Activated CD8-positive, alpha-beta memory T cell treated with anti-CD3 and anti-CD28 coated beads, Interleukin-2, amount 50 U/mL, for 4 hours (primary cell): ENCODE results near the gene VKORC1L1.
A peak's percentile ranks its signal among the peaks of the same experiment; 100 is the strongest.
"Not testable (repeated sequence)": the region's sequence is repeated elsewhere in the genome, so short reads cannot be mapped to it uniquely, and the experiment has no call there.

Source experiments
- DNase-seq: peaks from one replicate; pipeline ENCODE4 v3.0.0-alpha.2; 2020

VKORC1L1 gene

DNA sequence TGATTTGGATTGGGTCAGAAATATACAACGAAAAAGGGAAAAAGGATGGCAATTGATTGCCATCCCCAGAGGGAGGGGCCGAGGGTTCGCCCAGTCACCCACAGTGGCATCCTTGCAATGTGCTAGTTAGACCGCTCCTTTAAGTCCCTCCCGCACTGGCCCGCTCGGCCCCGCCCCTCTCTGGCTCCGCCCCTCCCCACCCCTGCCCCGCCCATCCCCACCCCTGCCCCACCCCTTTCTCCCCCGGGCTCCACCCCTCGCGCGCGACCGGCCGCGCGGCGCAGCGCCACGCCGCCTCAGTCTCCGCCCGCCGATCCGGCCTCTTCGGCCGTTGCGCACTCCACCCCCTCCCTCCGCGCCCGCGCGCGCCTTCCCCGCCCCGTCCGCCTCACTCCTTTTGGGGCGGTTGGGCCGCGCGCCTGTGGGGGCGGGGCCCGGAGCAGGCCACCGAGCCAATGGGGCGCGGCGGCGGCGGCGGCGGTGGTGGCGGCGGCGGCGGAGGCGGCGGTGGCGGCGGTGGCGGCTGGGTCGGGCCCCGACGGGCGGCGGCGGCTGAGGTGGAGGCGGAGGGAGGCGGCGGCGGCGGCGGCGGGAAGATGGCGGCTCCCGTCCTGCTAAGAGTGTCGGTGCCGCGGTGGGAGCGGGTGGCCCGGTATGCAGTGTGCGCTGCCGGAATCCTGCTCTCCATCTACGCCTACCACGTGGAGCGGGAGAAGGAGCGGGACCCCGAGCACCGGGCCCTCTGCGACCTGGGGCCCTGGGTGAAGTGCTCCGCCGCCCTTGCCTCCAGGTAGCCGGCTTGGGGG, at the start of gene VKORC1L1:
Gene VKORC1L1, plus strand, starts transcription at position 299 of the 806 bp plus-strand sequence. Its CDS starts 298 bp downstream, at position 597.
- DNase-seq: peak; percentile 97

DNA sequence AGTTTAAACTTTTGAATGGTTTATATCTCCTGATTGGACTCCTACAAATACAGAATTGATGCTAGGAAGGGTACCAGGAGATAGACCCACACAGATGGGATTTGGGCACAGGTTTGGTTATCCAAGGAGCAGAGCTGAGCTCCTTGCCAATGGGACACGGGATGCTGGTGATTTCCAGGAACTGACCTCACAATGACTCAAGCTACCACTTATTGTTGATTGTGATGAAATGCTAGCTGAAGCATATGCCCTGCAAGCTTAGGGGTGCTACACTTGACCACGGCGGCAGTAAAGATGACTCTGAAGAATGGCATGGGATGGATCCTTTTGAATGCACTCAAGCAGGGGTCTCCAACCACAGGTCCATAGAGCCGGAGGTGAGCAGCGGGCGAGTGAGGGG, 45.5 kb upstream of the VKORC1L1 start:
- DNase-seq: no peak

DNA sequence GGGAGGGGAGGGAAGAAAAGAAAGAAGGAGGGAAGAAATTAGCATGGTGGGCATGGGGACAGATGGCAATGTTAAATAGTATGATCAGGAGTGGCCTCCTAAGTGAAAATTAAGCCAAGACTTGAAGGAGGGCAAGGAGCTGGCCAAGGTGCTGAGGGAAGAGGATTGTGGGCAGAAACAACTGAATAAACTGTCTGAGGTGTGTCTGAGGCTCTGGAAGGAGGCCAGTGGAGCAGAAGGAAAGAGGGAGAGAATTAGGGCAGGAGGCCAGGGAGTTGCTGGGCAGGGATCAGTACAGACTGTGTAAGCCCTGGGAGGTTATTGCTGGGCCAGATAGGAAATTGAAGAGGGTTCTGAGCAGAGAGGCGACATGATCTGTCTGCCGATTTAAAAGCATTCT, 40.6 kb upstream of the VKORC1L1 start:
- no peak for DNase-seq

DNA sequence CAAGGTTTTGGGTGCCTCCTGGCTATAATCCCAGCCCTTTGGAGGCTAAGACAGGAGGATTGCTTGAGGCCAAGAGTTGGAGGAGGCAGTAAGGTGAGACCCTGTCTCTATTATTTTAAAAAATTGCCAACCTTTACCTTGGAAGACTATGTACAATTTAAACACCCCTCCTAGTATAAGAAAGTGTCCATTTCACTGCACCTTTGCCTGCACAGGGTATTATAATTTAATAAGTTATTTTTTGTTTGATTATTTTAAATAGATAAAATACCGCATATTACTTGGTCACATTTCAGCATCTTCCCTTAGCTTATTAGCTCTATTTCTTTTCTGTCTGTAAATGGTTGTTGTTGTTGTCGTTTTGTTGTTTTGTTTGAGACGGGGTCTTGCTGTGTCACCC, 36.2 kb upstream of the VKORC1L1 start:
- not testable (repeated sequence) for DNase-seq

DNA sequence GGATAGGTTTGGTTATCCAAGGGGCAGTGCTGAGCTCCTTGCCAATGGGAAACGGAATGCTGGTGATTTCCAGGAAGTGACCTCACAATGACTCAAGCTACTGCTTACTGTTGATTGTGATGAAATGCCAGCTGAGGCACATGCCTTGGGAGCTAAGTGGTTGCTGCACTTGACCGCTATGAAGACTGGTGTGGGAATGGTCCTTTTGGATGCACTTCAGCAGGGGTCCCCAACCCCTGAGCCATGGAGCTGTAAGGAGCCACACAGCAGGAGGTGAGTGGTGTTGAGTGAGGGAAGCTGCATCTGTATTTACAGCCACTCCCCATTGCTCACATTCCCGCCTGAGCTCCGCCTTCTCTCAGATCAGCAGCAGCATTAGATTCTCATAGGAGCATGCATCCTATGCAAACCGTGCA, 35.3 kb upstream of the VKORC1L1 start:
- not testable (repeated sequence) for DNase-seq

DNA sequence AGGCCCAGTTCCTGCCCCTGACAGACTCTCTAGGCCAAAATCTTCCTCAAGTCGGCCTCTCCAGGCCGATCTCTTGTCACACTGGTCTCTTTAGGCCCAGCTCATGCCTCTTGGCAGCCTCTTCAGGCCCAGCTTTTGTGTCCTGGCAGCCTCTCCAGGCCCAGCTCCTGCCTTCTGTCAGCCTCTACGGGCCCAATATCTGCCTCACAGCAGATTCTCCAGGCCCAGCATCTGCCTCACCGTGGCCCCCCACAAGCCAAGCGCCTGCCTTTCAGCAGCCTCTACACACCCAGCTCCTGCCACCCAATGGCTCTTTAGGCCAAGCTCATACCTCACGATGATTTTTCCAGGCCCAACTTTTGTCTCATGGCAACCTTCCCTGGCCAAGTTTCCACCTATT, 33.0 kb upstream of the VKORC1L1 start:
- no peak for DNase-seq

DNA sequence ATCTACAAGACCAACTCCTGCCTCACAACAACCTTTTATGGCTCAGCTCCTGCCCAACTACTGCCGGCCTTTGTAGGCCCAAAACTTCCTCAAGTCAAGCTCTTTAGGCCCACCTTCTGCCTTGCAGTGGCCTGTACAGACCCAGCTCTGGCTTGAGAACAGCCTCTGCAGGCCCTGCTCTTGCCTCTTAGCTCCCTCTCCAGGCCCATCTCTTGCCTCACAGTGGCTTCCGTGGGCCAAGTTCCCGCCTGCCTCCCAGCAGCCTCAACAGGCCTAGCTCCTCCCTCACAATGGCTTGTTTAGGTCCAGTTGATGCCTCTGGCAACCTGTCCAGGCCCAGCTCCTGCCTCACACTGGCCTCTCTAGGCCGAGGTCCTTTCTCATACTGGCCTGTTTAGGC, 32.4 kb upstream of the VKORC1L1 start:
- no peak for DNase-seq

DNA sequence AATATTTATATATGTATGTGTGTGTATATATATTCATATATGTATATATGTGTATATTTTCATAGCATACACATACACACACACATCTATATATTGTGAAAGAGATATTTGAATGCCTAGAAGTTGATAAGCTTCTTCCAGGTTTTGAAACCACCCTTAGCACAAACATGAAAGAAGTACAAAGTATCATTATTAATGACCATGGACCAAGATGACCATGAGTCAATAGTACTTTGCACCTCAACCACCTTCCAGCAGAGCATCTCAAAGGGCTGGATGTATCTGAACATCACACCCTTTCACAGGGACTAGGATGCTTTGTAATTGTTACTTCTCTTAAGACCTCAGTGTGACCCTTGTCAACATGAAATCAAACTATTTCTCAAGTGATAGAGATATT, 29.3 kb upstream of the VKORC1L1 start:
- not testable (repeated sequence) for DNase-seq

DNA sequence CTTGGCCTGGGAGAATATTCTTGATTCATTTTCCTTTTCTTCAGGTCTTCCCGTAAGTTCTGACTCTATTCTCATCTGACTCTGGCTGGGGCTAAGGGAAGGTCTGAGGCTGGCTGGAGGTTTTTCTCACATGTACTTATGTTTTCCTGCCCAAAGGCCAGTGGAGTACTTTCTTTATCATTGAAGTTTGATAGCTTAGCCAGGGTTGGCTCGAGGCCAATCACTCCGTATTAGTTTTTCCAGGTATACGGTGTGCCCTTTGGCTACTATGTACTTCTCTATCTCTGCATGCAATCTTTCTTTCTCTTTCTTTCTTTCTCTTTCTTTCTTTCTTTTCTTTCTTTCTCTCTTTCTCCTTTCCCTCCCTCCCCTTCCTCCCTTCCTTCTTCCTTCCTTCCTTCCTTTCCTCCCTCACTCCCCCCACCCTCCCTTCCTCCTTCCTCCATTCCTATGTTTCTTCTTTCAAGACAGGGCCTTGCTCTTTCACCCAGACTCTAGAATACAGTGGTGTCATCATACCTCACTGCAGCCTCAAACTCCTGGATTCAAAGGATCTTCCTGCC, 26.8 kb upstream of the VKORC1L1 start:
- no peak for DNase-seq

DNA sequence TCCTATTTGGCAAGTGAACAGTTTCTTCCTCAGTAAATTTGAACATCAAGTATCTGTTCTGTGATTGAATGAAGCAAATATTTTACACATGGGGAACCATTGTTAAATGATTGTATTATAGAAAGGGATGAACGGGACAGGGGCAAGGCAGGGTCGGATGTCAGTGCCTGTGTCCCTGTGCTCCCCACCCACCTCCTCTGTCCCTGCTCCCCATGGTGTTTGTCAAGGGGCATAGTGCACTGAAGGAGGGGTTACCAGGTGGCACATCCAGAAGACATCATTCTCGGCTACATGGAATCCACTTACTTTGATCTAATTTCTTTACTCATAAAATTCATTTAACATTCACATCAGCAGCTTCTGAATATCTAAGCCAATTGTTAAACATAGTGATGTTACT, 19.4 kb upstream of the VKORC1L1 start:
- not testable (repeated sequence) for DNase-seq

DNA sequence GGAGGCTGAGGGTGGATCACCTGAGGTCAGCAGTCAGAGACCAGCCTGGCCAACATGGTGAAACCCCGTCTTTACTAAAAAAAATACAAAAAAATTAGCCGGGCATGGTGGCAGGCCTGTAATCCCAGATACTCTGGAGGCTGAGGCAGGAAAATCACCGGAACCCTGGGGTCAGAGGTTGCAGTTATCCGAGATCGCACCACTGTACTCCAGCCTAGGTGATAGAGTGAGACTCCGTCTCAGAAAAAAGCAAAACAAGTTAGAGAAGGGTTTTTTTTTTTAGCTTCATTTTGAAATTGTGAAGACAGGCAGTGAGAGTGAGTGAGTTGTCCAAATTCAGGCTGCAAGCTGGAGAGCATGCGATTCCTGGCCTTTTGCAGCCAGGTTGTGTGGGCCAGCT, 19.0 kb upstream of the VKORC1L1 start:
- not testable (repeated sequence) for DNase-seq

DNA sequence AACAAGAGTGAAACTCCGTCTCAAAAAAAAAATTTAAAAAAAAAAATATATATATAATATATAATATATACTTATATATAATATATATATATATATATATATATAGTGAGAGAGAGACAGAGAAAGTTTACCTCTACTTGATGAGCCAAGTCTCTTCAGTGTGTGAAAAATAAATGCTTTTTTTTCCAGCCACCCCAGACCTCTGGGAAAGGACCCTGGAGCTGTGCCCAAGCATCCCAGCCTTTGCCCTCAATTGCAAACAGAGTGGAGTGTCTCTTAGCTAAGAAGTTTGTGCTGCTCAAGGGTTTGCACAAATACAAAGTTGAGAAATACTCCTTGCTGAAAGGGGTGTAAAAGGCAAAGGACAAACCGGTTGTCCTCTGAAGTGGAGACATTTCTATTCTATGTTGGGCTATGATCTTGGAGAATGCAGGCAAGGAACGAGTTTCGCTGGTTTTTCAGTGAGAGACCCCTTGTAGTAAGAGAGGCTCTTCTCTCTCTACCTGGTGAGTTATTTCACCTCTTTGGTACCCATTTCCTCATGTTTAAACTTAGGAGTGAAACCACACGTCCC, 15.5 kb upstream of the VKORC1L1 start:
- DNase-seq: not testable (repeated sequence)

DNA sequence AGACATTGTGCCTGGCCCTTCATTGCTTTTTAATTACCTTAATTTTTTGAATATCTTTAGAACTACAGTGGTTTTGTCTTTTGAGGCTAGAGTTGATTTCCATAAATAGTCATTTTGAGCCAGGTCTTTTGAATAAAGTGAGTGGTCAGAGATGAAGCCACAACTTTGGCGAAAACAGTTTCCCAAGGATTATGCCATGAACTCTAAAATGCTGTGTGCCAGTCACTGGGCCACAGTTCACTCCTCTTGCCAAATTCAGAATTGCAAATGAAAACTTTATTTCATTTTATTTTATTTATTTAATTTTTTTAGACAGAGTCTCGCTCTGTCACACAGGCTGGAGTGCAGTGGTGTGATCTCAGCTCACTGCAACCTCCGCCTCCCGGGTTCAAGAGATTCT, 14.2 kb upstream of the VKORC1L1 start:
- not testable (repeated sequence) for DNase-seq

DNA sequence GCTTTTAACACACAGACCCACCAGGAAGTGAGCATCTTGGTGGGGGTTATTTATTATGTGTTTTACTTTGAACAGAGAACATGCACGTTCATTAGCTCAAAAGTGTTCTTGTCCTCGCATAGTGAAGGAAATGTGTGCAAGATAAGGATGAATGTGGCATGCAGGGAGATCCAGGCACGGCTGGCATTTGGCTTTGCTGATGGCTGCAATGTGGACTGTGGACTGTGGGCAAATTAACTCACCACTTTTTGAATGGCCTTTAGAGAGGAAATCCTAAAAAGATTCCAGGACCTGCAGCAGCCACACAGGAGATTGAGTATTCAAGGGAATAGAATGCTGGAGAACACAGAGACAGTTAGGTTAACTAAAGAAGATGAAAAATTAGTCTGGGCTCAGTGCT, 6.6 kb upstream of the VKORC1L1 start:
- DNase-seq: not testable (repeated sequence)

DNA sequence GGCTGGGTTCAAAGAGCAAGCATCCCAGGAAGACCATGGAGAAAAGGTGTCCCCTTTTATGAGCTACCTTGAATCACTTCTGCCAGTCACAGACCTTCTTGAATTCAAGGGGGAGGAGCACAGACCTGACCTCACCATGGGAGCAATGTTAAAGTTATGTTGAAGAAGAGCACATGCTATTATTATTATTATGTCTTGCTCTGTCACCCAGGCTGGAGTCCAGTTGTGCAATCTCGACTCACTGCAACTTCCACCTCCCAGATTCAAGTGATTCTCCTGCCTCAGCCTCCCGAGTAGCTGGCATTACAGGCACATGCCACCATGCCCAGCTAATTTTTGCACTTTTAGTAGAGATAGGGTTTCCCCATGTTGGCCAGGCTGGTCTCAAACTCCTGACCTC, 5.2 kb upstream of the VKORC1L1 start:
- DNase-seq: not testable (repeated sequence)

DNA sequence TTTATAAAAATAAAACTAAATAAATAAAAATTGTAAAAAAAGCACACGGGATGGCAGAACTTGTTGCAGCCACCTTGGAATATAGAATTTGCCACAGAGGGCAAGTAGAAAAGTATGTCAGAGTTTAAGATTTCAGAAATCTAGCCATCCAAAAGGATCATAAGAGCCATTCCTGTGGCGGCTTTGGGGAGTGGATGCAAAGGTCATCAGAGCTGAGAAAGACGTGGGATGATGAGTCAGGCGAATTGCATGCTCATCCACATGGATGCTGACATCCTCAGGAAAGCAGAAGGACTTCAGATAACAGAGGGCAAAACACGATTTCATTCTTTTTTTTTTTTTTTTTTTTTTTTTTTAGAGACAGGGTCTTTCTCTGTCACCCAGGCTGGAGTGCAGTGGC, 3.6 kb upstream of the VKORC1L1 start:
- not testable (repeated sequence) for DNase-seq

DNA sequence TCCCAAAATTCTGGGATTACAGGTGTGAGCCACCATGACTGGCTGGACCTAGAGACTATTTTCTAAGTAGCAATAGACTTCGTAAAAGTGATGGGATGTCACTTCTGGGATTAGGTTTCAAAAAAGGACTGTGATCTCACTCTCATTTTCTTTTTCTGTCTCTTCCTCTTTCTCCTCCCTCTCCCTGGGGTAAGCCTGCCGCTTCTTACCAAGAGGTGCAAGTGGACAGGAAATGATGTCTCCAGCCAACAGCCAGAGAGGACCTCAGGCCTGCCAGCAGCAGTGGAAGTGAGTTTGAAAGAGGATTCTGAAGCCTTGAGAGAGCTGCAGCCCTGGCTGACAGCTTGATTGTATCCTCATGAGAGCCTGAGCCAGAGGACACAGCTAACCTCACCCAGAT, 1.4 kb upstream of the VKORC1L1 start:
- DNase-seq: not testable (repeated sequence)

DNA sequence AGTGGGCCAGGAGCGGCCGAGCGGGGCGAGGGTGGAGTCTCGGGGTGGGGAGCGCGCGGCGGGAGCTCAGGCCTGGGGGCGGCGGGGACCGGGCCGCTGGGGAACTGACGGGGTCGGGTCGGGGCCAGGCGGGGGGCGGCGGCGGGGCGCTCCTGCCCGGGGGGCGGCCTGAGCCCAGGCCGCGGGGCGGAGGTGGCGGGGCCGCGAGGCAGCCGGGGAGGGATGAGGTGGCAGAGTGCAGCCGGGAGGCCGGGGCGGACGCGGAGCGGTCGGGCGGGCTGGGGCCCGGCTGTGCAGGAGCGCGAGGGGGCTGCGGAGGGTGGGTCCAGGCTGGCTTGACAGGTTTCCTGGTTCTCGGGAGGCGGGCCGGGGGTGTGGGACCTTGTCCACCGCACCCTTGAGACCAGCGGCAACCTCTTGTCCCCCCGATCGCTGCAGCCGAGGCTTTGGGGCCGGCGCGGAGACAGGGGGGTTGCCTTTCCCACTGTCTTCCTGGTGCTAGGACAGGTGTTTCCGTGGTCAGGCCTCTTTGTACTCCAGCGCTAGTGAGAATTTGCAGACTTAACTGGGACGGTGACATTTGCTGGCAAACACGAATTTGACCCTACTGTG, 814 bp downstream of the VKORC1L1 start:
- peak; percentile 28 for DNase-seq

DNA sequence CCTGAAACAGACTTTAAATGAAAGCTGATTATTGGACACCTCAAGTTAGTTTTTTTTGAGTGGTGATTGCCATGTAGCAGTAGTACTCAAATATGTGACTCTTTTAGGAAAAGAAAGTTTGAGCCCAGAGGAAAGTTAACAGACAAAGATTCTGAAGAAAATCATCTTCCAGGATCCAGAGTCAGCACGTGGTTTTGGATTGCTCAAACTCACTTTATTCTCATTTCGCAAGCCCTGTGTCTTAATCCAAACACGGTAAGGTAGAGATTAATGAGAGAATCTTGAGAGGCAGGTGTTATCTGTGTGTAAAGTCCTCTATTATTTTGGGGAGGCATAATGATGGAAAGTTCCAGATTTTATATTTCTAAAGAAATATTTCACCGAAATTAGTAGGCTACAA, 2.8 kb downstream of the VKORC1L1 start:
- not testable (repeated sequence) for DNase-seq

DNA sequence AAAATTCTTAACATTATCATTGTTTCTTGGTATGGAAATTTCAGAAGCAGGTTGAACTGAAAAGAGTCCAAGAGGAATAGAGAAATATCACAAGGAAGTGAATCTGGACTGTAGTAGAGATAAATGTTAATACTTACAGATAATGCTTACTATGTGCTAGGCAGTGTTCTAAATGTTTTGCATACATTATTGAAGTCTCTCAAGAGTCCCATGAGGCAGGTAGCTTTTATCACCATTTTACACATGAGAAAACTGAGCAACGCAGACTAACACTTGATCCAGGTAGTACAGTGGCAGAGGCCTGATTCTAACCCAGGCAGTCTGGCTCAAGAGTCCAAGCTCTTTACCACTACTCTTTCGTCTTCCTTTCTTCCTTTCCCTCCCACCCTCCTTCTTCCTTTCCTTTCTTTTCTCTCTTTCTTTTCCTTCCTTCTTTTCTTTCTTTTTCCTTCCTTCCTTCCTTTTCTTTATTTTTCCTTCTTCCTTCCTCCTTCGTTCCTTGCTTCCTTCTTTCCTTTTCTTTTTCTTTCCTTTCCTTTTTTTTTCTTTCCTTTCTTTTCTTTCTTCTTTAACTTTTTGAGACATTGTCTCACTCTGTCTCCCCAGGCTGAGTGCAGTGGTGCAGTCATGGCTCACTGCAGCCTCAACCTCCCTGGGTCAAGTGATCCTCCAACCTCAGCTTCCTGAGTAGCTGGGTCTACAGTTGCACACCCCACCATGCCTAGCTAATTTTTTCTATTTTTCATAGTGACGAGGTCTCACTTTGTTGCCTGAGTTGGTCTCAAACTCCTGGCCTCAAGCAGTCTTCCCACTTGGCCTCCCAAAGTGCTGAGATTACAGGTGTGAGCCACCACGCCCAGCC, 6.6 kb downstream of the VKORC1L1 start:
- not testable (repeated sequence) for DNase-seq

DNA sequence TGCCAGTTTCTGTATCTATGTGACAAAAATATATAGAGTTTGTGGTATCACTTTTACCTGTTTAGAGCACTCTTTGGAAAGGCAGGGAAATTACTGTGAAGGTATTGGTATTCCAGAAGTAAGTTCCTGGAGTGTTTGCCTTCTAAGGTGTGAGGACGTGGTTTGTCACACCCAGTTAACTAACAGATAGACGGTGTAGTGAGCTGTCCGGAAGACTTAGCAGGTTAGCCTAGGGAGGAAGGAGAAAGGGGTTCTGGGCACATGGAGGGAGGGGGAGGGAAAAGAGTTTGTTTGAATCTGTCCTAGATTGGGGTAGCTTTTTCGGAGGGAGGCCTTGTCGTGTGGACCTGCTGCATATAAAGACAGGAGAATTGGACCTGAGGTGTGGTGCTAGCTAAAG, 7.4 kb downstream of the VKORC1L1 start:
- not testable (repeated sequence) for DNase-seq

DNA sequence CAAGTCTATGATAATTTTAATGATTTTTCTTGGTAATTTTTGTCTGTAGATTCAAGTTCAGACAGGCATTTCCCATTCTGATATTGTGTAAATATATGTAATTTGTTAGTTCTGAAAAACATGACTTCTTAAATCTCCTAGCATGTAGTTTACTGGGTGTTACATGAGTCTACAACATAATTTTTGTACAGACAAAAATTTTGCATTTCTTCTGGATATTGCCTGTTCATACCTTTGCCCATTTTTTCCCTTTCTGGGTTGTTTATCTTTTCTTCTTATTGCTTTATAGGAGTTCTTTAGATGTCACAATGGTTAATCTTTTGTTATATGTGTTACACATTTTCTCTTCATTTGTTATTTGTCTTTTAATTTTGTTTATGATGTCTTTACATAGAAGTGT, 12.1 kb downstream of the VKORC1L1 start:
- not testable (repeated sequence) for DNase-seq

DNA sequence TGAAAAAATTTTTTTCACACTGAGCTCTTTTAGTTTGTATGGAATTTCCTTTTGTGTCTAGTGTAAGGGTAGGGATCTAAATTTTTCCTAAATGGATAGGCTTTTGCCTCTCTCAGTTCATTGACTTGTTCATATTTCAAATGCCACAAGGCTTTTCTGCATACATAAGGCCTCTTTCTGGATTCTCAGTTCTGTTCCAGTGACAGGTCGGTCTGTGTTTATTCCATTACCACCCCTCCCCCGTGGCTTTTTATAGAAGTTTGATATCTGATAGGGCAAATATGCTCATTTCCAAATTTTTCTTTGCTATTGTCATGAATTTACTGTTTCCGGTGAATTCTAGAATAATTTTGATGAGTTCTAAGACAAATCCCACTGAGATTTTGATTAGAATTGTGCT, 12.7 kb downstream of the VKORC1L1 start:
- DNase-seq: not testable (repeated sequence)
